ENCODE data around the gene ARHGAP23. TPM values are rescaled to one million over a fixed set of nuclear protein-coding genes. Genes with fewer than 3 reads are reported as not detected.

The ARHGAP23 gene
- total and polyA plus RNA-seq, 10 of the 15 experiments (the other 5 are each of a cell fraction or from before 2014, with no cell fraction given): 0.23 to 5.8 (median 2.1) TPM

DNA sequence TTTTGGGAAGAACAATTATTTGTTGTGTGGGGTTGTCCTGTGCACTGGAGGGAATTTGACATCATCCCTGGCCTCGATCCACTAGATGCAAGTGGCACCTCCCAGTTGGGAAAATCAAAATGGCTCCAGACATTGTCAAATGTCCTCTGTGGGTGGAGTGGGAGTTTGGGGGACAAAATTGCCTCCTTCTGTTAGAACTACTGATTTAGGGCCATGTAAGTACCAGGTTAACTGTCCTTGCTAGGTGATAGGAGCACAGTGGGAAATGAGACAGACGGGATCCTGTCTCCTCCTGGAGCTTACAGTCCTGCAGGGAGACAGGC is 56.8 kb downstream of the ARHGAP23 start:
- 0% methylated on average over 2 of the region's 2 CpGs for WGBS (ENCODE audit: insufficient coverage, insufficient replicate concordance, low lambda C conversion rate, missing lambda C conversion rate)
- H3K4me3 ChIP-seq: peak overlapping the region; percentile 3; the same call in 1 of the 2 replicates
- ChIA-PET RAD21 (ENCODE audit: unreplicated experiment) (interaction anchor here (1.0 to 1.9 kb wide), 3 partner anchors 56 to 182 kb away, joined by 6 to 8 read pairs (median 7); partner anchors contain the start of gene ARHGAP23), CTCF (interaction anchor here (0.9 to 3.7 kb wide), 11 partner anchors 9 to 183 kb away, joined by 3 to 31 read pairs (median 4); partner anchors contain the start of gene SOCS7), POLR2A (no interaction called here), SMC1A (ENCODE audit: uncharacterized antibody, unreplicated experiment) (interaction anchor here (0.8 to 1.5 kb wide), 8 partner anchors 41 to 182 kb away, joined by 3 to 11 read pairs (median 4); partner anchors contain the start of gene SOCS7)
- TF ChIP-seq SIX5 (IDR thresholded peaks at IDR 0.05; ENCODE audit: low read depth, low read length, severe bottlenecking) (no peak), ETV6 (conservative IDR thresholded peaks at IDR 0.05 in 1 of 2, IDR thresholded peaks at IDR 0.05 in 1 of 2; ENCODE audit: borderline replicate concordance in 1 of 2, low read depth in 1 of 2) (0 out of 4 replicates have a peak, but pooled peaks of 1 of the 2 experiments have one; percentile 0), ZNF207 (IDR thresholded peaks at IDR 0.05; ENCODE audit: borderline replicate concordance) (no peak), GABPA (IDR thresholded peaks at IDR 0.05; ENCODE audit: low read depth) (no peak), YY1 (IDR thresholded peaks at IDR 0.05; ENCODE audit: low read depth, low read length) (peak; percentile 70), IRF4 (IDR thresholded peaks at IDR 0.05; ENCODE audit: low read depth, low read length) (no peak), FOXM1 (IDR thresholded peaks at IDR 0.05; ENCODE audit: low read depth, low read length) (0 out of 2 replicates have a peak, but pooled peaks have one; percentile 51)
- TF ChIP-seq, protein P1, sequence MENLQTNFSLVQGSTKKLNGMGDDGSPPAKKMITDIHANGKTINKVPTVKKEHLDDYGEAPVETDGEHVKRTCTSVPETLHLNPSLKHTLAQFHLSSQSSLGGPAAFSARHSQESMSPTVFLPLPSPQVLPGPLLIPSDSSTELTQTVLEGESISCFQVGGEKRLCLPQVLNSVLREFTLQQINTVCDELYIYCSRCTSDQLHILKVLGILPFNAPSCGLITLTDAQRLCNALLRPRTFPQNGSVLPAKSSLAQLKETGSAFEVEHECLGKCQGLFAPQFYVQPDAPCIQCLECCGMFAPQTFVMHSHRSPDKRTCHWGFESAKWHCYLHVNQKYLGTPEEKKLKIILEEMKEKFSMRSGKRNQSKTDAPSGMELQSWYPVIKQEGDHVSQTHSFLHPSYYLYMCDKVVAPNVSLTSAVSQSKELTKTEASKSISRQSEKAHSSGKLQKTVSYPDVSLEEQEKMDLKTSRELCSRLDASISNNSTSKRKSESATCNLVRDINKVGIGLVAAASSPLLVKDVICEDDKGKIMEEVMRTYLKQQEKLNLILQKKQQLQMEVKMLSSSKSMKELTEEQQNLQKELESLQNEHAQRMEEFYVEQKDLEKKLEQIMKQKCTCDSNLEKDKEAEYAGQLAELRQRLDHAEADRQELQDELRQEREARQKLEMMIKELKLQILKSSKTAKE (IDR thresholded peaks at IDR 0.05; ENCODE audit: low read depth, poor library complexity, severe bottlenecking): no peak
- TF ChIP-seq, protein P2, sequence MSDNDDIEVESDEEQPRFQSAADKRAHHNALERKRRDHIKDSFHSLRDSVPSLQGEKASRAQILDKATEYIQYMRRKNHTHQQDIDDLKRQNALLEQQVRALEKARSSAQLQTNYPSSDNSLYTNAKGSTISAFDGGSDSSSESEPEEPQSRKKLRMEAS (IDR thresholded peaks at IDR 0.05; ENCODE audit: low read depth, low read length): no peak
- peak; percentile 21 for DNase-seq (ENCODE audit: low read depth, low spot score)
- H4K20me1 ChIP-seq (ENCODE audit: control insufficient read depth, insufficient read depth): no peaks in the 10 kb centered on the region
- peak overlapping the region; percentile 50 for H3K27ac ChIP-seq (ENCODE audit: control insufficient read depth, insufficient read depth)
- H3K9me3 ChIP-seq (replicated peaks; ENCODE audit: control insufficient read depth, insufficient read depth, low read length): no peaks in the 10 kb centered on the region
- no peaks in the 10 kb centered on the region for H3K27me3 ChIP-seq (replicated peaks in 1 of 2; ENCODE audit: control insufficient read depth in 2 of 2, insufficient read depth in 2 of 2, low read length in 1 of 2)
- intact Hi-C loops (cut with micrococcal nuclease; ENCODE audit: unreplicated experiment) (loop anchor here (1.0 kb wide), 3 partner anchors 41 to 136 kb away; no protein-coding TSS in a partner anchor), in situ Hi-C loops (cut with MboI) (no loop called here)
- peak overlapping the region; percentile 18; the same call in 1 of the 2 replicates for H3K9ac ChIP-seq (ENCODE audit: control insufficient read depth, insufficient read depth, low read length)
- H3K4me2 ChIP-seq (ENCODE audit: control insufficient read depth, insufficient read depth): peak overlapping the region; percentile 81
- ATAC-seq: no peak
- no peaks in the 10 kb centered on the region for H3K79me2 ChIP-seq (ENCODE audit: control insufficient read depth, insufficient read depth, low read length)
- no peak for FAIRE-seq
- peaks cover 17% of the 10 kb centered on the region for H3K4me1 ChIP-seq (ENCODE audit: control insufficient read depth, insufficient read depth, low read length)
- H2AFZ ChIP-seq (ENCODE audit: control insufficient read depth, low read depth, low read length): peak overlapping the region; percentile 58
- H3K36me3 ChIP-seq (ENCODE audit: control insufficient read depth in 2 of 2, insufficient read depth in 2 of 2, low read length in 1 of 2): no peaks in the 10 kb centered on the region
- no TSS peak for BruUV-seq (replicated peaks)
